NCI-H460 (cell line): ENCODE measurements around the gene TRPC6. TPM values are rescaled to one million over a fixed set of nuclear protein-coding genes. Genes with fewer than 3 reads are reported as not detected.

ENCODE experiments used
- DNase-seq: peaks from one replicate; pipeline ENCODE4 v3.0.0-alpha.2; 2016; ENCODE audit warnings: low read depth; ENCODE audit errors: extremely low read depth
- small RNA-seq, 2 experiments: library from RNA; depleted of rRNA; stranded (forward); fragments of <200 nt; gene quantifications; one replicate each; pipeline ENCODE3, GENCODE V24; 2014
- total RNA-seq: library from RNA; depleted of rRNA; stranded (reverse); fragments of >200 nt; shearing (Covaris generic); gene quantifications from 2 replicates; pipeline ENCODE4 v1.2.3, GENCODE V29; 2014

TRPC6 gene
- total RNA-seq, 1 experiment from 2014 or later = 10.0 TPM

GRCh38 chr11:101407324-101407723 is 176.5 kb downstream of the TRPC6 start:
- no peak for DNase-seq

Small RNAs within 50 kb of the gene (small RNA-seq; reads per million reads assigned to genes)
- 0 to 0.06 reads per million in 2 experiments for gene MIR3920
